NCI-H446 (cell line): ENCODE data around the gene ZNF670.
"Not testable (repeated sequence)": the region's sequence is repeated elsewhere in the genome, so short reads cannot be mapped to it uniquely, and the experiment has no call there.

Source experiments
- DNase-seq, 2 experiments: peaks; one replicate each; lab custom pipeline; 2025; lab: John Stamatoyannopoulos, UW

ZNF670 gene

GRCh38 chr1:247043406-247043805 lies 35.2 kb downstream of the ZNF670 start:
- DNase-seq: no peak

DNA sequence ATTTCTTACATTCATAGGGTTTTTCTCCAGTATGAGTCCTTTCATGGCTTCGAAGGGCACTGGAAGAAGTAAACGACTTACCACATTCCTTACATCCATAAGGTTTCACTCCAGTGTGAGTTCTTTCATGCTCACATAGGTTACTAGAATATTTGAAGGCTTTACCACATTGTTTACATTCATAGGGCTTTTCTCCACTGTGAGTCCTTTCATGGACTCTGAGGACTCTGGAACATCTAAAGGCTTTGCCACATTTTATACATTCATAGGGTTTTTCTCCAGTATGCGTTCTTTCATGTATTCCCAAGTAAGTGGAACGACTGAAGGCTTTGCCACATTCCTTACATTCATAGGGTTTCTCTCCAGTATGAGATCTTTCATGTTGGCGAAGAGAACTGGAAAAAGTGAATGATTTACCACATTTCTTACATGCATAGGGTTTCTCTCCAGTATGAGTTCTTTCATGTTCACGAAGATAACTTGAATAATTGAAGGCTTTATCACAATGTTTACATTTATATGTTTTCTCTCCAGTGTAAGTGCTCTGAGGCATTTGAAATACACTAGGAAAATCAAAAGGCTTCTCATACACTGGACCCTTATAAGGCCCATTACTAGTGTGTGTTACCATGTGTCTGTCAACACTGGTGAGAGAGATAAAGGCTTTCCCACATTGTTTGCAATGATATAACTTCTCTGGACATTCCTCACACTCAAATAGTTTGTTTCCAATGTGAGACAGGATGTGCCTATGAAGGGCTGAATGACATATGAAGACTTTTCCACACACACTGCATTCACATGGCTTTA lies 40.9 kb downstream of the ZNF670 start:
- DNase-seq: no peak

DNA sequence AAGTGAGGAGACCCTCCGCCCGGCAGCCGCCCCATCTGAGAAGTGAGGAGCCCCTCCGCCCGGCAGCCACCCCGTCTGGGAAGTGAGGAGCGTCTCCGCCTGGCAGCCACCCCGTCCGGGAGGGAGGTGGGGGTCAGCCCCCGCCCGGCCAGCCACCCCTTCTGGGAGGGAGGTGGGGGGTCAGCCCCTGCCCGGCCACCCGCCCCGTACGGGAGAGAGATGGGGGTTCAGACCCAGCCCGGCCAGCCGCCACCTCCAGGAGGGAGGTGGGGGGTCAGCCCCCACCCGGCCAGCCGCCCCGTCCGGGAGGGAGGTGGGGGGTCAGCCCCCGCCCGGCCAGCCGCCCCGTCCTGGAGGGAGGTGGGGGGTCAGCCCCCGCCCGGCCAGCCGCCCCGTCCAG lies 46.3 kb downstream of the ZNF670 start:
- not testable (repeated sequence) for DNase-seq
